Aorta (tissue), 5 donors: ENCODE data around the gene FOXN4. TPM values are rescaled to one million over a fixed set of nuclear protein-coding genes. Genes with fewer than 3 reads are reported as not detected.

Experiments
- ATAC-seq: fragments of 200-7000 bp; cut with Tn5 transposase; one replicate; pipeline ENCODE4 v1.9.1; 2022; ENCODE audit warnings: moderate library complexity; ENCODE audit not compliant: low FRiP score
- DNase-seq, 2 donors: peaks; one replicate each; pipeline ENCODE4 v3.0.0-alpha.2; 2020
- H3K27ac ChIP-seq, 2 donors: one replicate each; pipeline ENCODE4 v1.5.1; 2013; ENCODE audit warnings: low read length in 2 of 2, mild to moderate bottlenecking in 2 of 2, moderate library complexity in 2 of 2, control low read depth in 1 of 2, inconsistent platforms in 1 of 2, low read depth in 1 of 2
- H3K27me3 ChIP-seq, 2 donors: one replicate each; pipeline ENCODE4 v1.6.1; 2013; ENCODE audit warnings: control low read depth in 1 of 2, low read length in 1 of 2, mild to moderate bottlenecking in 1 of 2, moderate library complexity in 1 of 2; ENCODE audit not compliant: insufficient read depth in 2 of 2, control insufficient read depth in 1 of 2
- H3K36me3 ChIP-seq, 2 donors: one replicate each; pipeline ENCODE4 v1.6.1; 2013; ENCODE audit warnings: control low read depth in 1 of 2, low read length in 1 of 2, mild to moderate bottlenecking in 1 of 2; ENCODE audit not compliant: insufficient read depth in 2 of 2, control insufficient read depth in 1 of 2
- H3K4me1 ChIP-seq, 2 donors: one replicate each; pipeline ENCODE4 v1.6.1; 2013; ENCODE audit warnings: low read length in 2 of 2, control low read depth in 1 of 2, mild to moderate bottlenecking in 1 of 2, moderate library complexity in 1 of 2; ENCODE audit not compliant: insufficient read depth in 2 of 2, control insufficient read depth in 1 of 2
- H3K4me3 ChIP-seq, 2 donors: one replicate each; pipeline ENCODE4 v1.5.1; 2013; ENCODE audit warnings: low read length in 2 of 2, control low read depth in 1 of 2, mild to moderate bottlenecking in 1 of 2
- H3K9me3 ChIP-seq: one replicate; pipeline ENCODE4 v1.6.1; 2013; ENCODE audit warnings: mild to moderate bottlenecking, low read length; ENCODE audit not compliant: control insufficient read depth
- WGBS, 2 donors: extraction: QIAGEN DNeasy Blood & Tissue Kit; methylation state at CpG; one replicate each; pipeline ENCODE4 v1.1.7; 2013; 5-methylcytosine and 5-hydroxymethylcytosine counted together
- intact Hi-C, 2 donors: fragments of 100-400 bp; cut with DNase I; formaldehyde crosslinking; loops; one replicate each; pipeline versions ENCODE4 v1.14.2 to v1.15.0; 2022
- polyA plus RNA-seq, 2 donors: library from polyadenylated mRNA; stranded (reverse); fragments of 200-250 nt; gene quantifications; one replicate each; pipeline ENCODE4 v1.2.3, GENCODE V29; 2013
- total RNA-seq, 2 donors: library from RNA; stranded (reverse); fragmentation: NEBNext Ultra II Directional; extraction: Animal tissue kit (Norgen Biotek cat#: 25700); gene quantifications; one replicate each; pipeline ENCODE4 v1.2.1, GENCODE V29; 2021
- donor health status: healthy with polysubstance abuse.
- donor health status: Bipolar disorder and iron deficiency.
- donor health status: DM: no; HTN: no; CAD: no.
- donor health status: DM: no; HTN: no; CAD: no.
- donor health status: DM: yes; HTN: yes; CAD: no.

FOXN4 gene
- total and polyA plus RNA-seq, 4 donors: not detected

GRCh38 chr12:109279525-109279924 is 29.6 kb downstream of the FOXN4 start:
- DNase-seq (no peak), ATAC-seq (no peak)
- Histone ChIP-seq H3K27ac (no peak overlapping the region), H3K9me3 (no peaks in the 10 kb centered on the region), H3K4me1 (no peaks in the 10 kb centered on the region), H3K27me3 (no peaks in the 10 kb centered on the region), H3K4me3 (no peak overlapping the region), H3K36me3 (no peaks in the 10 kb centered on the region)
- 94 to 95% methylated on average over 13 of the region's 13 CpGs for WGBS, 2 donors
- intact Hi-C loops: no loop called here

- no peaks in the 10 kb centered on the region for H3K9me3 ChIP-seq
- no peak overlapping the region for H3K4me3 ChIP-seq
- H3K36me3 ChIP-seq: no peaks in the 10 kb centered on the region
- 95% methylated on average over 10 of the region's 10 CpGs for WGBS, 2 donors
- H3K27ac ChIP-seq: no peak overlapping the region
- ATAC-seq (no peak), DNase-seq (no peak)
- intact Hi-C loops: no loop called here
- no peaks in the 10 kb centered on the region for H3K4me1 ChIP-seq
- no peaks in the 10 kb centered on the region for H3K27me3 ChIP-seq
Observed at GRCh38 chr12:109278912-109279311, 30.2 kb downstream of the FOXN4 start.

DNA sequence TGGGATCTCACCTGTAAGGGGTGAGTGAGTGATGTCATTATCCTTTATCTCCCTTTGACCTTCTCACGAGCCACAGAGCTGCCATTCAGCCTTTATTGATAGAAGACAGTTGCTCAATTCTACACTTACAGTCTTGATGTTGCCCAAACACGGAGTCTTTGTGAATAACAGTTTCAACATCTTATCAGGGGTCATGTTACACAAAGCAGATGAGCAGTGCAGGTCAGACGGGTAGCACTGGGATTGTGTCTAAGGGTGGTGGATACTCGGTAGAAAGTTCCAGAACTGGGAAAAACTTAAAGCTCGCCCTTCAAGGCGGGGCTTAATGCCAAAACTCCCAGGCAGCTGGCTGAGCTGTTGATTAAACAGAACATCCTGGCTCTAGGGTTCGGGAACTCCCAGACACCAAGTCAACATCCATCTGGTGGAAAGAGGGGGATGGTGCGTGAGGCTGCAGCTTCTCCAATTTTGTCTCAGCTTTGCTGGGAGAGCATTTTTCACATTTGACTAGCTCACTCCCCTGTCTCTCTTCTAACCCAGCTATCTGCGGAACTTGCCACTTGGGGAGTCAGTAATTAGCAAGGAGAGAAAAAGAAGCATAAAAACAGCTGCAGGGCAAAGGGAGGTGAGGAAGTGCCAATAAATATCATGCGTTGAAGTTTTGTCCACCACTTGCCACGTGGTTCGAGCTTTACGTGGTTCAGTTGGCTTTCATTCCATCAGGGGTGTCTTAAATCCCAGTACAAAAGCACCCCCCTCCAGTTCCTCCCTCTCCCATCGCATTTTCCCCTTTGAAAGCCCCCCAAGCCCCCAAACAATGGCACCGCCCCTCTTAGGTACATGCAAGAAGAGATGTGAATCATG is 31.0 kb downstream of the FOXN4 start:
- intact Hi-C loops: no loop called here
- no peaks in the 10 kb centered on the region for H3K27me3 ChIP-seq
- no peaks in the 10 kb centered on the region for H3K9me3 ChIP-seq
- H3K4me3 ChIP-seq: no peak overlapping the region
- H3K27ac ChIP-seq: no peak overlapping the region
- WGBS, 2 donors: 42 to 45% methylated on average over 15 of the region's 15 CpGs
- H3K36me3 ChIP-seq: no peaks in the 10 kb centered on the region
- no peaks in the 10 kb centered on the region for H3K4me1 ChIP-seq
- DNase-seq (peak in 1 of 2 donors; percentile 54), ATAC-seq (peak; percentile 49)

- no peaks in the 10 kb centered on the region for H3K9me3 ChIP-seq
- DNase-seq: no peak
- H3K27ac ChIP-seq: no peak overlapping the region
- no peak for ATAC-seq
- no peaks in the 10 kb centered on the region for H3K4me1 ChIP-seq
- no peak overlapping the region for H3K4me3 ChIP-seq
- 93% methylated on average over 8 of the region's 8 CpGs for WGBS, 2 donors
- intact Hi-C loops: no loop called here
- no peaks in the 10 kb centered on the region for H3K36me3 ChIP-seq
- no peaks in the 10 kb centered on the region for H3K27me3 ChIP-seq
Observed at GRCh38 chr12:109277255-109277898, 31.7 kb downstream of the FOXN4 start.

GRCh38 chr12:109276160-109276559 is 32.9 kb downstream of the FOXN4 start:
- Histone ChIP-seq H3K4me1 (no peaks in the 10 kb centered on the region), H3K27me3 (no peaks in the 10 kb centered on the region), H3K27ac (no peak overlapping the region), H3K4me3 (no peak overlapping the region), H3K9me3 (no peaks in the 10 kb centered on the region), H3K36me3 (no peaks in the 10 kb centered on the region)
- ATAC-seq: no peak
- intact Hi-C loops: no loop called here
- DNase-seq: no peak
- 94% methylated on average over 5 of the region's 5 CpGs for WGBS, 2 donors

- intact Hi-C loops: no loop called here
- Histone ChIP-seq H3K4me1 (no peaks in the 10 kb centered on the region), H3K9me3 (no peaks in the 10 kb centered on the region), H3K36me3 (no peaks in the 10 kb centered on the region), H3K27ac (no peak overlapping the region), H3K27me3 (no peaks in the 10 kb centered on the region), H3K4me3 (no peak overlapping the region)
- ATAC-seq (no peak), DNase-seq (no peak)
- WGBS, 2 donors: 75 to 78% methylated on average over 4 of the region's 4 CpGs
Observed at GRCh38 chr12:109275173-109275572, 33.9 kb downstream of the FOXN4 start.

DNA sequence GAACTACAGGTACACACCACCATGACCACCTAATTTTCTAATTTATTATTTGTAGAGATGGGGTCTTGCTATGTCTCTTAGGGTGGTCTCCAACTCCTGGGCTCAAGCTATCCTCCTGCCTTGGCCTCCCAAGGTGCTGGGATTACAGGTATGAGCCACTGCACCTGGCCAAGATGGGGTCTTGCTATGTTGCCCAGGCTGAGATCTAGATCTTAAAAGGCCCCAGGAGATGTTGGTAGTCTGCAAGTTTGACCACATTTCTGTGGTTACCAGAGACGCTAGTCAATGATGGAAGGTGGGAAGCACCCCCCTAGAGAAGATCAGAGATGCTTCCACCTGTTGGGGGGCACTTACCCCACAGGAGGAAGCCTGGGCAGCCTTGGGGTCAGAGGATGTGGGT is 34.7 kb downstream of the FOXN4 start:
- no peak overlapping the region for H3K27ac ChIP-seq
- no peaks in the 10 kb centered on the region for H3K36me3 ChIP-seq
- intact Hi-C loops: no loop called here
- no peaks in the 10 kb centered on the region for H3K4me1 ChIP-seq
- no peak for DNase-seq
- WGBS, 2 donors: 89 to 96% methylated on average over 1 of the region's 1 CpG
- H3K27me3 ChIP-seq: no peaks in the 10 kb centered on the region
- no peaks in the 10 kb centered on the region for H3K9me3 ChIP-seq
- no peak overlapping the region for H3K4me3 ChIP-seq
- ATAC-seq: no peak

DNA sequence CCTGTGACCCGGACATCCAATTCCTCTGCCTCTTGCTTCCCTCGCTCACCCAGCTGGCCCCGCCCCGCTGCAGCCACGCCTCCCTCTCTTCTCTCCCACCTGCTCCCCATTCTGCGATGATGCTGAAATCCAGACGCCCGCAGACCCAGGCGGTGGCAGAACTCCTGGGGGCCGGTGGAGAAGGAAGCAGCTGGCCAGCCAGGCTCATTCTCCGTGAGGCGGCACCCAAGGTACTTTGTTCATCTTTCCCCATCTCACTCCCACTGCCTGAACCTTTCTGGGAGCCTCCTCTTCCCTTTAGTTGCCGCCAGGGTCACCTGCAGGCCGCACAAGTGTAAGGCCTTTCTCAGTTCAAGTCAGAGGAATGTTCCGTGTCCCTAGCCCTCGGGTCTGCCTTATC is 35.7 kb downstream of the FOXN4 start:
- DNase-seq (peak in 1 of 2 donors; percentile 68), ATAC-seq (no peak)
- no peak overlapping the region for H3K27ac ChIP-seq
- intact Hi-C loops: no loop called here
- no peaks in the 10 kb centered on the region for H3K4me1 ChIP-seq
- H3K9me3 ChIP-seq: no peaks in the 10 kb centered on the region
- H3K4me3 ChIP-seq: no peak overlapping the region
- H3K36me3 ChIP-seq: no peaks in the 10 kb centered on the region
- WGBS, 2 donors: 22 to 23% methylated on average over 16 of the region's 16 CpGs
- H3K27me3 ChIP-seq: no peaks in the 10 kb centered on the region

GRCh38 chr12:109271418-109271817 is 37.7 kb downstream of the FOXN4 start:
- Histone ChIP-seq H3K4me3 (no peak overlapping the region), H3K4me1 (no peaks in the 10 kb centered on the region), H3K9me3 (no peaks in the 10 kb centered on the region), H3K27me3 (no peaks in the 10 kb centered on the region), H3K36me3 (no peaks in the 10 kb centered on the region), H3K27ac (no peak overlapping the region)
- no peak for ATAC-seq
- intact Hi-C loops: no loop called here
- DNase-seq: no peak
- WGBS, 2 donors: 89 to 91% methylated on average over 3 of the region's 3 CpGs
